AG10803 (cell line): ENCODE results near the gene SLC23A2.

Experiments used
- DNase-seq: peaks from one replicate; pipeline ENCODE4 v3.0.0; 2010; ENCODE audit warnings: low read depth
- H3K4me3 ChIP-seq: 2 replicates; pipeline ENCODE4 v1.5.1; 2011; ENCODE audit warnings: mild to moderate bottlenecking, low read length, control low read depth
- CTCF ChIP-seq: conservative IDR thresholded peaks from 2 replicates; pipeline ENCODE4 v1.5.1; 2011; ENCODE audit warnings: mild to moderate bottlenecking, low read length, control low read depth, inconsistent platforms

SLC23A2 gene

GRCh38 chr20:4875578-4876067 is 125.7 kb downstream of the SLC23A2 start:
- DNase-seq, result no peak
- no peak for TF ChIP-seq CTCF
- H3K4me3 ChIP-seq, result no peak overlapping the region

GRCh38 chr20:4873396-4873795 is 127.9 kb downstream of the SLC23A2 start:
- DNase-seq, result no peak
- no peak for TF ChIP-seq CTCF

GRCh38 chr20:4871486-4871885 is 129.8 kb downstream of the SLC23A2 start:
- no peak for DNase-seq
- no peak for TF ChIP-seq CTCF
- no peak overlapping the region for H3K4me3 ChIP-seq

More at GRCh38 chr20:4873396-4873795, 127.9 kb downstream of the SLC23A2 start:
- H3K4me3 ChIP-seq, result no peak overlapping the region

GRCh38 chr20:4870906-4871305 is 130.4 kb downstream of the SLC23A2 start:
- TF ChIP-seq CTCF, result no peak

GRCh38 chr20:4869290-4870193 is 131.8 kb downstream of the SLC23A2 start:
- no peak for TF ChIP-seq CTCF
- DNase-seq, result no peak
- no peak overlapping the region for H3K4me3 ChIP-seq

More at GRCh38 chr20:4870906-4871305, 130.4 kb downstream of the SLC23A2 start:
- no peak overlapping the region for H3K4me3 ChIP-seq
- DNase-seq, result no peak

GRCh38 chr20:4867051-4867450 is 134.3 kb downstream of the SLC23A2 start:
- TF ChIP-seq CTCF, result no peak
- DNase-seq, result no peak
- no peak overlapping the region for H3K4me3 ChIP-seq

GRCh38 chr20:4866429-4866828 is 134.9 kb downstream of the SLC23A2 start:
- TF ChIP-seq CTCF, result no peak
- H3K4me3 ChIP-seq, result no peak overlapping the region
- DNase-seq, result no peak
